Measurements from ENCODE around the gene DUSP10. TPM values are rescaled to one million over a fixed set of nuclear protein-coding genes. Genes with fewer than 3 reads are reported as not detected.

The DUSP10 gene
- total RNA-seq, 6 experiments from 2014 or later = 30.5 to 48.9 (median 43.8) TPM

GRCh38 chr1:221778535-221779142 is 36.8 kb upstream of the DUSP10 start:
- H3K9me3 Mint-ChIP-seq = no peaks in the 10 kb centered on the region
- no peak for TF ChIP-seq CTCF (IDR thresholded peaks at IDR 0.05)
- H3K27me3 Mint-ChIP-seq (ENCODE audit: insufficient read depth) = no peaks in the 10 kb centered on the region; the same call in 1 of the 2 replicates
- H3K4me3 Mint-ChIP-seq = no peak overlapping the region
- H3K4me1 Mint-ChIP-seq (ENCODE audit: low read depth) = peaks cover 8% of the 10 kb centered on the region; the same call in 1 of the 2 replicates
- DNase-seq = no peak
- no peak overlapping the region for H3K27ac Mint-ChIP-seq
- H3K36me3 Mint-ChIP-seq (ENCODE audit: low read depth) = no peaks in the 10 kb centered on the region

- Mint-ChIP-seq H3K9me3 (no peaks in the 10 kb centered on the region), H3K27me3 (ENCODE audit: insufficient read depth) (no peaks in the 10 kb centered on the region; the same call in 1 of the 2 replicates), H3K27ac (no peak overlapping the region), H3K36me3 (ENCODE audit: low read depth) (no peaks in the 10 kb centered on the region), H3K4me1 (ENCODE audit: low read depth) (peaks cover 8% of the 10 kb centered on the region; the same call in 1 of the 2 replicates), H3K4me3 (no peak overlapping the region)
- no peak for TF ChIP-seq CTCF (IDR thresholded peaks at IDR 0.05)
- no peak for DNase-seq
Measured at GRCh38 chr1:221778125-221778524, 36.2 kb upstream of the DUSP10 start.

- H3K27ac Mint-ChIP-seq = no peak overlapping the region
- no peak for TF ChIP-seq CTCF (IDR thresholded peaks at IDR 0.05)
- DNase-seq = no peak
- no peaks in the 10 kb centered on the region; the same call in 1 of the 2 replicates for H3K27me3 Mint-ChIP-seq (ENCODE audit: insufficient read depth)
- no peaks in the 10 kb centered on the region for H3K9me3 Mint-ChIP-seq
- H3K4me3 Mint-ChIP-seq = no peak overlapping the region
- H3K36me3 Mint-ChIP-seq (ENCODE audit: low read depth) = no peaks in the 10 kb centered on the region
- peaks cover 5% of the 10 kb centered on the region; the same call in 1 of the 2 replicates for H3K4me1 Mint-ChIP-seq (ENCODE audit: low read depth)
Measured at GRCh38 chr1:221777431-221778072, 35.7 kb upstream of the DUSP10 start.

GRCh38 chr1:221776495-221777301 is 34.8 kb upstream of the DUSP10 start:
- TF ChIP-seq CTCF (IDR thresholded peaks at IDR 0.05) = no peak
- Mint-ChIP-seq H3K9me3 (no peaks in the 10 kb centered on the region), H3K27me3 (ENCODE audit: insufficient read depth) (no peaks in the 10 kb centered on the region; the same call in none of the 2 replicates), H3K4me3 (no peak overlapping the region), H3K4me1 (ENCODE audit: low read depth) (peaks cover 9% of the 10 kb centered on the region), H3K27ac (no peak overlapping the region), H3K36me3 (ENCODE audit: low read depth) (no peaks in the 10 kb centered on the region)
- no peak for DNase-seq

- no peak overlapping the region for H3K4me3 Mint-ChIP-seq
- no peaks in the 10 kb centered on the region for H3K9me3 Mint-ChIP-seq
- no peak for TF ChIP-seq CTCF (IDR thresholded peaks at IDR 0.05)
- DNase-seq = no peak
- no peaks in the 10 kb centered on the region for H3K36me3 Mint-ChIP-seq (ENCODE audit: low read depth)
- peaks cover 15% of the 10 kb centered on the region for H3K4me1 Mint-ChIP-seq (ENCODE audit: low read depth)
- H3K27ac Mint-ChIP-seq = no peak overlapping the region
- H3K27me3 Mint-ChIP-seq (ENCODE audit: insufficient read depth) = peaks cover 1% of the 10 kb centered on the region
Measured at GRCh38 chr1:221775206-221775605, 33.3 kb upstream of the DUSP10 start.
